Right renal cortex interstitium (tissue), 3 donors: ENCODE data around the gene HOXD12. TPM values are rescaled to one million over a fixed set of nuclear protein-coding genes. Genes with fewer than 3 reads are reported as not detected.

Experiments used
- DNase-seq, 3 donors: peaks; one replicate each; pipeline ENCODE4 v3.0.0-alpha.2; 2013; ENCODE audit warnings: low read depth in 3 of 3, low spot score in 2 of 3
- polyA plus RNA-seq, 3 donors: library from polyadenylated mRNA; unstranded; fragments of 120-200 nt; gene quantifications; one replicate each; pipeline ENCODE4 v1.2.1, GENCODE V29; 2013; ENCODE audit not compliant: insufficient read length in 3 of 3

Gene HOXD12
- polyA plus RNA-seq, 3 donors, result 0.24 to 0.42 (median 0.28) TPM

GRCh38 chr2:176105078-176105729, 5.6 kb downstream of the HOXD12 start:
- DNase-seq, result no peak

GRCh38 chr2:176105730-176106580, 6.4 kb downstream of the HOXD12 start:
- DNase-seq, result no peak

GRCh38 chr2:176106581-176107539, 7.3 kb downstream of the HOXD12 start, which contains the start of gene HOXD11:
Gene HOXD11 (plus strand): TSS chr2:176107280. CDS start chr2:176107356, 76 bp downstream.
- no peak for DNase-seq

GRCh38 chr2:176107731-176108181, 8.2 kb downstream of the HOXD12 start:
- DNase-seq, result no peak

GRCh38 chr2:176109192-176109901, 9.8 kb downstream of the HOXD12 start:
- no peak for DNase-seq

GRCh38 chr2:176109946-176110345, 10.4 kb downstream of the HOXD12 start:
- DNase-seq, result no peak

GRCh38 chr2:176110415-176111308, 11.1 kb downstream of the HOXD12 start:
- no peak for DNase-seq

- DNase-seq, result no peak
Observed at GRCh38 chr2:176111309-176111663, 11.7 kb downstream of the HOXD12 start.

GRCh38 chr2:176111846-176112374, 12.3 kb downstream of the HOXD12 start:
- DNase-seq, result no peak

- DNase-seq, result no peak
Observed at GRCh38 chr2:176112375-176113302, 13.0 kb downstream of the HOXD12 start.

- DNase-seq, result no peak
Observed at GRCh38 chr2:176114120-176114929, 14.7 kb downstream of the HOXD12 start.

- DNase-seq, result no peak
Observed at GRCh38 chr2:176114930-176115625, 15.5 kb downstream of the HOXD12 start.

- DNase-seq, result no peak
Observed at GRCh38 chr2:176115883-176116813, 16.6 kb downstream of the HOXD12 start, which contains the start of gene HOXD10. Gene HOXD10 (plus strand): TSS chr2:176116778. CDS start chr2:176116834, 56 bp downstream.

- no peak for DNase-seq
Observed at GRCh38 chr2:176117162-176117822, 17.7 kb downstream of the HOXD12 start.
